ENCODE measurements around the gene HIGD1A.
A peak's percentile ranks its signal among the peaks of the same experiment; 100 is the strongest.
"Not testable (repeated sequence)": the region's sequence is repeated elsewhere in the genome, so short reads cannot be mapped to it uniquely, and the experiment has no call there.

Gene HIGD1A

DNA sequence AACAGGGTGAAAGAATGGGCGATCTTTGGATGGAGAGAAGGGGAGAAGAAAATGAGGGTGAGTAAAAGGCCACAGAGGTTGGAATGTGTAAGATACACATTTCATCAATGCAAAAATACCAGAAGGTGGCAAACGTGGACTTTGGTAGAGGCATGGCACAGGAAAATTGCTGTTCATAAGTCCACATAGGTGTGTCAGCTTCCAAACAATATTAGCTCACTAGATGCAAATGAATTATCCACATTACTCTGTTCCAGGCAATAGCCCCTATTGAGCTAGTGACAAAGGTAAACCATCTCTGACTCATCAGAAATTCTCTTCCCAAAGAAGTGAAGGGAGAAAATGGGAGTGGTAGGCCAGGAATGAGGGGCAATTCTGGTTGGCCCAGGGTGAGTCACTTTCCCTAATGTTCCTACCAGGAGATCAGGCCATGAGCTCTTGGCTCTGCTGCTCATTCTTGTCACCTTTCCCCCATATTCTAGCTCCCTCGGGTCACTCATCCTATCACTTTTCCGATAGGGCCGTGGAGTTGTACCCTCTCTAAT is 24.9 kb upstream of the HIGD1A start:
- DNase-seq = no peak

DNA sequence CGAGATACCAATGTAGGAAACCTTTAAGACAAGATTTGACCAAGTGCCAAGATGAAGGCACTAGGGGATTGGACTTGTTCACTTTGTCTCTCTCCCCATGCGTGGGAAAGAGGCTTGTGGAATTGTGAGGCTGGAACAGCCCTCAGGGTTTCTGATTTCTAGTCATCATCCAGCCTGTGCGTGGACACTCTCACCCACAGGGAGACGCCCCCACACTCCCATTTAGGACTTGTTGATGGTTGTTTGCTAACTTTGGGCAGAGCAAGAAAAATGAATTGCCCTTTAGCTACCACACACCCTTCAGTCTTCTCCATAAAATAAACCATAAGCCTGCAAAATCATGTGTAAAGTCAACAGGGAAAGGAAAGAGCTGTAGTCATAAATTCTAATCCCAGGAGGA is 23.4 kb upstream of the HIGD1A start:
- no peak for DNase-seq

DNA sequence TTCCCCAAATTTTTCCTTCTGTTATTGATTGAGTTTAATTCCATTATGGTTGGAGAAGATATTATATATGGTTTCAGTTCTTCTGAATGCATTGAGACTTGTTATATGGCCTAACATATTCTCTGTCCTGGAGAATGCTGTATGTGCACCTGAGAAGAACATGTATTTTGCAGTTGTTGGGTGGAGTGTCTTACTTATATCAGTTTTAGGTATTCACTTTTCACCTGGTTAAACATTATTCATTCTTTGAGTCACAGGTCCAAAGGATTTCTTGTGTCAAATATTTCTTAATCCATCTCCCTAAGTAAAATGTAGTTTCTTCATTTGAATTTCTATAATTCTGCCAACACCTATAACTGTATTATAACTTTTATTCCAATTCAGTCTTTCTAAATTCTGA is 22.7 kb upstream of the HIGD1A start:
- DNase-seq = no peak

DNA sequence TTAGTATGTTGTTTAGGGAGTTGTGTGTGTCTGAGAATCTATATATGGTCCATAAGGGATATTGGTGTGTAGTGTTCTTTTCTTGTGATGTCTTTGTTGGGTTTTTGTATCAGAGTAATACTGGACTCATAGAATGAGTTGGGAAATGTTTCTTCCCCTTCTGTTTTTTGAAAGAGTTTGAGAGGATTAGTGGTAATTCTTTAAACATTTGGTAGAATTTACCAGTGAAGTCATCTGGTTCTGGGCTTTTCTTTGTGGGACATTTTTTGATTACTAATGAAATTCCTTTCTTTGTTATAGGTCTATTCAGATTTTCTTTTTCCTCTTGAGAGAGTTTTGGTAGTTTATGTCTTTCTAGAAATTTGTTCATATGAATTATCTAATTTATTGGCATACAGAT is 21.9 kb upstream of the HIGD1A start:
- no peak for DNase-seq

DNA sequence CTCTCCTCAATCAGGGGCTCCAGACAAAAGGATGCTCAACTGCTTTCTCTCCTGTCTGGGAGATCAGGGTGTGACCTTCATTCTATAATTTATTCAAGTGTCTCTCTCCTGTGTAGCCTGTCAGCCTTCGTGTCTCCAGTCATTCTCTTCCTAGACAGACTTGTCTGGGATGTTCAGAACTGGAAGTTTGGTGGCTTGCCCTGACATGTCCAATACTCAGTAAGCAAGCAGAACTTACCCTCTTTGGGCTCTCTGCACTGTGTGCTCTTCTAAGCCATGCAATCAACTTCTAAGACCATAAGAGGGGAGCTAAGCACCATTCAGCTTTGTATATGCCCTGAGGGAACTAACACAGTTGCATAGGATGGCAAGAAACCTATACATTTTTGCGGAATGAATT is 19.1 kb upstream of the HIGD1A start:
- no peak for DNase-seq

DNA sequence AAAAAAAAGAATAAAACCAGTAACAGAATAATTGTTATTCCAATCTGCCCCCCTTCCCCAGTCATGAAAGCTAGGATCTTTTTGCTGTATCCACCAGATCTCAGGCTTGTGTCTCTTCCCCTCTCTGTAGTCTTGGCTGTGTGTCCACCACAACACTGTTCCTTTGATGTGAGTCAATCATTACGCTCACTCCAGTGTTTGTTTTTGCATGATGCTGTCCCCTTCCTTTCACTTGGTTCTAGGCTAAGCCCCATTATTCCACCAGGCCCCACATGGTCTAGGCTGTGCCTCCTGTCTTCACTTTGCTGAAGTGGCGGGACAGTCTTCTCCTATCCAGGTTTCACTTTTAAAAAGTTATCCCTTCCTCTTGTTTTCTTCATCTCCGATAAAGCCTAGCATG is 18.5 kb upstream of the HIGD1A start:
- DNase-seq = no peak

DNA sequence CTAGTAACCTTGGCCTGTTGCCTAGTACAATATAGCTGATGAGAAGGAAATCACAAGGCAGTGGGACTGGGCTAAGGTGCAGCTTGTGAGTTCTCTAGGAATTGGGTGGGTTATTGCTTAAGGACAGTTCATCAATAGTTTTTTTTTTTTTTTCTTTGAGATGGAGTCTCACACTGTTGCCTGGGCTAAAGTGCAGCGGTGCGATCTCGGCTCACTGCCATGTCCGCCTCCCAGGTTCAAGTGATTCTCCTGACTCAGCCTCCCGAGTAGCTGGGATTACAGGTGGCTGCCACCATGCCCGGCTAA is 16.4 kb upstream of the HIGD1A start:
- no peak for DNase-seq

DNA sequence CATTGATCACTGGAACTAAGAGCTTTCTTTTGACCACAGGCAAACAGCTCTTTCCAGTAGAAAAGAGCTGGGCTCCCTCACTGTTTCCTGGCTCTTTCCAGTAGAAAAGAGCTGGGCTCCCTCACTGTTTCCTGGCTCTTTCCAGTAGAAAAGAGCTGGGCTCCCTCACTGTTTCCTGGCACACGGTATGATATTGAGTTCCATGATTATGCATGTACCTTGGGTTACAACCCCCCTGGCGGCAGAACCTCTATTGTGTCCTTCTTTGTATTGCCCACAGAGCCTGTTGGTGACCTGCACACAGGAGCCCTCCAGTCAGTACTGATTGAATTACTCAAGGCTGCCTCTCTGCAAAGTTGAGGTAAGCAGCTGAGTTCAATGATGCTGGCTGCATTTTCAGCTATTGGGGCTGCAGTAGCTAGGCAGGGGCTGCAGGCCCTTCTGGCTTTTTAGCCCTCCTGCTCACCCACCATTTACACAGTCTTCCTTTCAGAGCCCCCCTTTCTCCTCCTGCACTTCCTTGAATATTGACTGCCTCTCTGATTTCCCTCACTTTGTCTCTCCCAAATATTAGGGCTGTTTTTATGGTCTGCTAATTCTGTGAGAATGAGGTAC is 15.2 kb upstream of the HIGD1A start:
- no peak for DNase-seq

DNA sequence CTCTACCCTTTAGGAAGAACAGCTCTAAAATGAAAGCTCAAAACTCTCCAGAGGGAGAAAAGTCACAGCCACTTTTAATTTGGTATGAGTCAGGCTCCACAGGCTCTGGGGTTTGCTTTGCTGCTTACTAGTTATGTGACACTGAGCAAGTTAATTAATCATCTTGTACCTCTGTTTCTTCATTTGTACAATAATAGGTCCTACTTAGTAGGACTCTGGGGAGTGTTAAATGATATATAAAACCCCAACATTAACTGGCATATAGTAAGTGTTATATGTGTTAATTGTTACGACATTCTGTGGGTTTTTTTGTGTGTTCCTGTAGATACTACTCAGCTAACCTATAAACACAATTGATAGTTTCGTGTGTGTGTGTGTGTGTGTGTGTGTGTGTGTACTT is 11.5 kb upstream of the HIGD1A start:
- no peak for DNase-seq

DNA sequence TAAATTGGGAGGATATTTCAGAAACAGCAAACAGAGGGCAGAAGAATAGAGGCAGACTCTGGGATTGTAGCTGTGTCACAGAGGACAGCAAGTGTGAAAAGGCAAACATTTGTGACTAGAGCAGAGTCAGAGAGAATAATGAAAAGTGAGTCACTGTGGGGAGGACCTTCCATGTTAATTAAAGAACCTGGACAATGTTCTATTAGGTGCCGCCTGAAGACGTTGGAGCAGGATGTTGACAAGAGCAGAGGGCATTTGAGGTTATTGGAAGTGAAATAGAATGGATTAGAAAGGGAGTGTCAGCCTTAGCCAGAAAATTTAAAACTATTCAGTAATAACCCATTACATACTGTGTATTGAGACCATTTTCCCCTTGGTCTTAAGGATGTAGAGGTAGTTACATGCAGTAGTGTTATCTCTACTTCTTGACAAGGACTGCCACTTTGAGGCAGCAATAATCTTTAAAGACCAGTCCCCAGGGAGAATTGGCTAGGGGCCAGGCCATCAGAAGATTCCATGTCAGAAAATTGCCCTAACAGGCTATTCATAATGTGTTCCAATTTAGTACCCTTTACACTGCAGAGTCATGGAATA is 10.7 kb upstream of the HIGD1A start:
- no peak for DNase-seq

DNA sequence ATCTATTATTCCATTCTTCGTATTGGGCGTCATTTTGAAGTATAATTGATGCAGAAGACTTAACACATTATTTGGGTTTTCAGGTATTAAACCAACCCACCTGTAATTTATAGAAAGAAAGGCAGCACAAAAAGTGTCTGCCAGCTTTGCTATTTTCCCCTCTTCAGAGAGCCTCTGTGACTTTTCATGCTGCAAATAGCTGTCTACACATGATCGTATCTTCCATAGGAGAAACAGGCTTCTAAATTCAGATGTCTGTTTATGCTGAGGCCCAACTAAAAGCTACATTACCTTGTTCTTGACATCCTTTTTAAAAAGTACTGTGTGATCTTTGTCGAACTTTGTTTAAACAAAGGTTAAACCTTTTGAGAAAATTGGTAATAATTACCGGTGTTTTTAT is 10.0 kb upstream of the HIGD1A start:
- no peak for DNase-seq

DNA sequence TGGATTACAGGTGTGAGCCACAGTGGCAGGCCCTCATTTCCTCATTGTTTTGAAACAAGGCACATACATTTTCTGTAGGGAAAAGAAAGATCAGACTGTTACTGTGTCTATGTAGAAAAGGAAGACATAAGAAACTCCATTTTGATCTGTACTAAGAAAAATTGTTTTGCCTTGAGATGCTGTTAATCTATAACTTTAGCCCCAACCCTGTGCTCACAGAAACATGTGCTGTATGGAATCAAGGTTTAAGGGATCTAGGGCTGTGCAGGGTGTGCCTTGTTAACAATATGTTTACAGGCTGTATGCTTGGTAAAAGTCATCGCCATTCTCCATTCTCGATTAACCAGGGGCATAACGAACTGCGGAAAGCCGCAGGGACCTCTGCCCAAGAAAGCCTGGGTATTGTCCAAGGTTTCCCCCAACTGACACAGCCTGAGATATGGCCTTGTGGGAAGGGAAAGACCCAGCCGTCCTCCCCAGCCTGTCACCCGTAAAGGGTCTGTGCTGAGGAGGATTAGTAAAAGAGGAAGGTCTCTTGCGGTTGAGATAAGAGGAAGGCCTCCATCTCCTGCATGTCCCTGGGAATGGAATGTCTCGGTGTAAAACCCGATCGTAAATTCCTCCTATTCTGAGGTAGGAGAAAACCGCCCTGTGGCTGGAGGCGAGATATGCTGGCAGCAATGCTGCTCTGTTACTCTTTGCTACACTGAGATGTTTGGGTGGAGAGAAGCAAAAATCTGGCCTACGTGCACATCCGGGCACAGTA is 7.0 kb upstream of the HIGD1A start:
- not testable (repeated sequence) for DNase-seq

DNA sequence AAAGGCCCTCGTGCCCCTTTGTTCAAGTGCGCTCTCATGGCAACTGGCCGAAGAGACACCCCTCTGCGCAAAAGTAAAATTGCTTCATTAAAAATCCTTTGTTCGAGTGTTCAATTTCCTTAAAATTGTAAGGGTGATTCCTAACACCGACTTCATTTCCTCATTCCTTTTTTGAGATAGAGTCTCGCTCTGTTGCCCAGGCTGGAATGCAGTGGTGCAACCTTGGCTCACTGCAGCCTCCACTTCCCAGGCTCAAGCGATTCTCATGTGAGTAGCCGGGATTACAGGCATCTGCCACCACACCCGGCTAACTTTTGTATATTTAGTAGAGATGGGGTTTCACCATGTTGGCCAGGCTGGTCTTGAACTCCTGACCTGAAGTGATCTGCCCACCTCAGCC is 6.4 kb upstream of the HIGD1A start:
- DNase-seq = not testable (repeated sequence)

DNA sequence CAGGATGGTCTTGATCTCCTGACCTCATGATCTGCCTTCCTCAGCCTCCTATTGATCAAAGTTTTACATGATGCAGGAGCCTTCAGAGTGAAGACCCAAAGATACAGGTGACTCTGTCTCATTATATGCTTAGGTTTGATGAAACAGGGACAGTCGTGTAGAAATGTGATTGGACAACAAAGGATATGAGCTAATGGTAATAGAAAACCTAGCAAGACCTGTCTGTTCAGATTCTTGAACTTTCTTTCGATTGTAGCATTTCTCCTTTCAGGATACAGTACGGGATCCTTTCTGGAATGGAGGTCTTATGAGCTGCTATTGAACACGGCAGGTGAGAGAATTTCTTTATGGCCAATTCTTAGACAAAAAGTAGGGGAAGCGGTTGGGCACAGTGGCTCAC is 4.9 kb upstream of the HIGD1A start, which contains the start of gene ACKR2:
TSS of gene ACKR2 (plus strand) at position 244 of the 400 bp plus-strand sequence. CDS start 55,058 bp downstream, outside the sequence.
- no peak for DNase-seq

DNA sequence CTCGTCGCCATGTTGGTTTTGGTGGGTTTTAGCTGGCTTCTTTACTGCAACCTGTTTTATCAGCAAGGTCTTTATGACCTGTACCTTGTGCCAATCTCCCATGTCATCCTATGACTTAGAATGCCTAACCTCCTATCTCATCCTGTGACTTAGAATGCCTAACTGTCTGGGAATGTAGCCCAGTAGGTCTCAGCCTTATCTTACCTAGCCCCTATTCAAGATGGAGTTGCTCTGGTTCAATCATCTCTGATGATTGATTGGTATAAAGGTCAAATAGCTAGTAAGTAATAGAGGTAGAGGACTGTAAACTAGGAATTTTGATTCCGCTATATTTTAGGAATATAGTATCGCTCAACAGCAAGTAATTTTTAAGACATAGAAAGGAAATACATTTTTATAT is 3.6 kb upstream of the HIGD1A start:
- DNase-seq = no peak

DNA sequence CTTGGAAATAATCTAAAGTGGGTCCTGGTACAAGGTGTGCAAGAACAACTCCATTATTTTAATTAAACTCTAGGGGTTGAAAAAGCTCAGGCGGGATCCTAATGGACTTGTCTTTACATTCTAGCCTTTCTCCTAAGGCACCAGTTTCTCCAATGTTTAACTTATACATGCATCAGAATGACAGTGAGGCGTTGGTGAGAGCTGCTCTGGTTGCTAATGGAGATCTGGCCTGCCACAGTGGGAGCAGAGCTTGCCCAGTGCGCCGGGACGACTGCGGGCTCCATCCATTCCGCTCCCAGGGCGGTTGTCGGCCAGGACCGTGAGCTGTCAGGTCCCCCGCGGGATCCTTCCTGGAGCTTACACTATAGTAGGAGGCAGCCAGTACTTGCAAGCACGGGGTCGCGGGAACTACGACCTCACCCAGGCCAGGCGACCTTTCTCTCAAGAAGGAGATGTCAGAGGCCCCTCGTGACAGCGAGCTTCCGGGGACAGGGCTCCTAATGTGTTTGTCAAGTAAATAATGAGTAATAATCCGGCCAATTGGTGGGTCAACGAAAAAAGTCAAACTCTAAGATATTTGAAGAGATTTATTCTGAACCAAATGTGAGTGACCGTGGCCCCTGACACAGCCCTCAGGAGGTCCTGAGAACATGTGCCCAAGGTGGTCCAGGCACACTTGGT is 991 bp upstream of the HIGD1A start:
- no peak for DNase-seq

DNA sequence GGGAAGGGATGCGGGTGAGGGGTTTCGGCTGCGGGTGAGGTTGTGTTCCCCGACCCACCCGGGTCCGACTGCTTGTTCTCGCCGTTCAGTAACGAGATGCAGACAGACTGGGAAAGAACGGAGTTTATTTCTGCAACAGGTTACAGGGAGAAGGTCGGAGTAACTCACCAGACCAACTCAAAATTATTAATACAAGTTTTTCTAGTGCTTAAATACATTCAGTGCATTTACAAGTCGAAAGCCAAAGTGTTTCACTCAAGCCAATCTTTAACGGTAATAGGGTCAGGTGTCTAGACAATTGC is 492 bp upstream of the HIGD1A start:
- no peak for DNase-seq

DNA sequence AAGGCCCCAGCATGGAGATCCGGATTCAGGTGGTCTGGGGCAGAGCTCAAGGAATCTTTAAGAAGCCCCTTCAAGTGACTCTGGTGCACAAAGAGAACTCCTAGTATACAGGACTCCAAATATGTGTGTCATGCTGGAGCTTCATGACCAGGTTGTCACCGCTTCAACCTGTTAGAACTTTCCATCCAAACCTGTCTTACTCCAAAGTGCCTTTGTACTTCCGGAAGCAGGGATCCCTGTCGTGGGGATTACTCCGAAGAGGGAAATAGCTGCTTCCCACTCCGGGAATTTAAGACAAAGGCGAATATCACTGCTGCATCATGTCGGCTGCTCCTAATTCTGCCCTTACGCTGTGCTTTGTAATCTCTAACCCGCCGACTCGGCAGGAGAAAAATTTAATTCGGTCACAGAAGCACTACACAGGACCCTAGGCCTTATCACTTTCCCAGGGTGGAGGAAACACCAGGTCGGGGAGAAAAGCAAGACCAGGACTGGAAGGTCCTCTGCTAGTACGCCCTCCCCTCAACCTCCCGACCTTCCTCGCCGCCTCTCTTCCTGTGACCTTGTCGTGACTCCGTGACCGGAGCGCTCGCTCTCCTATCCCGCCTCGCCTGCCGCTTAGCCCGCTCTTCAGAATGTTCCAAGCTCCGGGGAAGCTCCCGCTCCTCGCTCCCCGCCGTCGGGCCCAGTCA is 730 bp downstream of the HIGD1A start:
- peak in 2 of 5 donors; percentile 5 to 38 for DNase-seq

DNA sequence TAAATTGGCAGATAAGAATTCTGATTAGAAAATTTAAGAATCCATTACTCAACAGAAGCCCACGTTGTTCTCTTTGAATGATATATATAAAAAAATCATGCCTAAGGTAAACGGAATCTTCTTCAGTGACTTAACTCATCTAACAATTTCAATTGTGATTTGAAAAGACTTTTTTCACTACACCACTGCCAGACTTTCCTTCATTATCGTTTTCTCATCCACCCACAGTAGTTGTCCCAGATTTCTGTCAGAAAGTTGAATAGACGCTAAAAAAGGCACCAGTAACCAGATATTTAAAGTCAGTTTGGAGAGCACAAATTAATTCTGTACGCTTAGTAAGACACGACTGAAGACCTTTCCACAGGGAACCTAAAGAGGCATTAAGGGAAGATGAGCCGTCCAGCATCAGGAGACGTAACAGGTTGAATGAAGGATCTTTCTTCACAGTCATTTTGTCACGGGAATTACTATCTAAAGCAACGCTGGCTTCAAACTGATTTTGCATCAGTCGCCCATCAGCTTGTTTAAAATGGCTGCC is 1.3 kb downstream of the HIGD1A start:
- no peak for DNase-seq

DNA sequence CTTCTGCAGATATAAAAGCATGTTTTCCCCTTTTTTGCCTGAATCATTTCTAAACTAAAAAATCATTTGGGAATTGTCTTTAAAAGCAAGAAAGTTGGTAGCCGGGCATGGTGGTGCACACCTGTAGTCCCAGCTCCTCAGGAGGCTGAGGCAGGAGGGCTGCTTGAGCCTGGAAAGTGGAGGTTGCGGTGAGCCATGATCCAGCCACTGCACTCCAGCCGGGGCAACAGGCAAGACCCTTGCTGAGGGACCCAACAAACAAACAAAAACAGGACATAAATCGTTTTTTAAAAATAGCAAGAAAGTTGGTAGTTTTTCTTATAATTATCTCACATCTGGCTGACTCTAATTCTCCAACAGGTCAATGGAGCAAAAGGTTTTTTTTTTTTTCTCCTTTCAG is 2.5 kb downstream of the HIGD1A start:
- DNase-seq = no peak

DNA sequence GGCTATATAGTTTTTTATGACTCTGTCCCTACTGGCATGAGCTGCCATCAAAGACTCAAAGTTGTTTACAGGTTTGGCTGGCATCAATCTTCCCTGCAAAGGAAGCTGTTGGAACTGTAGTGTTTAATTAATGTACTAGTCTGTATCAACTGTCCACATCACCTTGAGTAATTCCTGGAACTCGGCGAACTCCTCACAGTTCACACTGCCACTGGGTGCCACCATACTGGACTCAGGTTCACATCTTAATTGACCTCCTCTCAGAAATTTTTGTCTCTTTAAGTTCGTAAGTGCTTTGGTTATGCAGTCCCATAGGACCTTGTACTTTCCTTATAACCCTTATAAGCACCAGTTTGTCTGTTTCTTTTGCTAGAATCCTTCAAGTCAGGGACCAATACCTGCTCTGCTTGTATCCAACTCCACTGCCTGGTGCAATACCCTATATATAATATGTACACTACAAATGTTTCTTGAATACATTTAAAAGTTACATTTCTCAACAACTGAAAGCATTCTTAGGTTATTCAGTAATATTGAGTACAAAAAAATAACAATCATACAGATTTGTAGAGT is 3.2 kb downstream of the HIGD1A start:
- DNase-seq = no peak

DNA sequence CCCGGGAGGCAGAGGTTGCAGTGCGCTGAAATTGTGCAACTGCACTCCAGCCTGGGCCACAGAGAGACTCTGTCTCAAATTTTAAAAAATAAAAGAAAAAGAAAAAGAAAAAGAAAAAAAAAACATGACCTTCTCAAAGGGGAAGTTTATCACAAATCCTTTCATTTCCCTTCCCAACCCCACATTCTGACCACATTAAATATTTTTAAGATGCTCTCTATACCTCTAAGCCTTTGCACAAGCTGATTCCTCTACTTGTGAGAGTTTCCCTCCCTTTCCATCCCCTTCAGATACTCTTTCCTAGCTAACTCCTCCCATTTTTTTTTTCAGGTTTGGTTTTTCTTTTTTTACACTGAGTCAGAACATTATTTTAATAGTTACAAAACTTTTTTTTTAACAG is 4.0 kb downstream of the HIGD1A start:
- no peak for DNase-seq

DNA sequence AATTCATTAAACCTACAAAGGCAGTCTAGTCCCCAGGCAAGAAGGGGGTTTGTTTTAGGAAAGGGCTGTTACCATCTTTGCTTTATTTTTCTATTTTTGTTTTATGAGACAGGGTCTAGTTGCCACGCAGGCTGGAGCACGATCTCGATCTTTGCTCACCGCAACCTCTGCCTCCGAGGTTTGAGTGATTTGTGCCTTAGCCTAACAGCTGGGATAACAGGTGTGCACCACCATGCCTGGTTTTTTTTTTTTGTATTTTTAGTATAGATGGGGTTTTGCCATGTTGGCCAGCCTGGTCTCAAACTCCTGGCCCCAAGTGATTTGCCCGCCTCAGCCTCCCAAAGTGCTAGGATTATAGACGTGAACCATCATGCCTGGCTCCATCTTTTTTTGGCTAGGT is 4.9 kb downstream of the HIGD1A start:
- no peak for DNase-seq
